GM21423 (cell line): ENCODE measurements around the gene THRB.

Source experiments
- ATAC-seq: cut with Tn5 transposase; IDR thresholded peaks from one replicate; pipeline ENCODE4 v1.9.1; 2021; ENCODE audit warnings: mild to moderate bottlenecking, moderate library complexity; ENCODE audit not compliant: unreplicated experiment

THRB gene

DNA sequence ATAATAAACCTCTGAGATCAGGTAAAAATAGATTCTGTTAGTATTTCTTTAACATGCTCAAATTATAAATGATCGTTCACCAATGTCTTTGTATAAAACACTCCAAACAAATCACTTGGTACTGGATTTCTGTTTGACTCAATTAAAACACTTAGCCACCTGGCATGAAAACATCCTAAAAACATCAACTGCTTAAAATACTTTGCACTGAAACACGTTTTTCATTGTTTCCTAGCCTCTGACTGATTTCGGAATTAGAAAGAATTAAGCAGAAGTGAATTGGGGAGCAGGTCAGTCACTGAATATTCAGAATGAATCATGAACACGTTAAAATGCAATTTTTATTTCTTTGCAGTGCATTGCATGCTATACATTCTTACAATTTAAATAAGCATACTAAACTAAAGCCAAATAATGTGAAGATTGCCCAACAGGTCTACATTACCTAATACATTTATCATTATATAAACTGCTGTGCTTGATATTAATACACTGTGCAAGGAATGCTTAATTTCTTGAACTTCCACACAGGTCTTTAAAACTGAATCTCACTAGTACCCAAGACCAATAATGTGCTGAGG lies 1.6 kb downstream of the THRB start:
- ATAC-seq = no peak

DNA sequence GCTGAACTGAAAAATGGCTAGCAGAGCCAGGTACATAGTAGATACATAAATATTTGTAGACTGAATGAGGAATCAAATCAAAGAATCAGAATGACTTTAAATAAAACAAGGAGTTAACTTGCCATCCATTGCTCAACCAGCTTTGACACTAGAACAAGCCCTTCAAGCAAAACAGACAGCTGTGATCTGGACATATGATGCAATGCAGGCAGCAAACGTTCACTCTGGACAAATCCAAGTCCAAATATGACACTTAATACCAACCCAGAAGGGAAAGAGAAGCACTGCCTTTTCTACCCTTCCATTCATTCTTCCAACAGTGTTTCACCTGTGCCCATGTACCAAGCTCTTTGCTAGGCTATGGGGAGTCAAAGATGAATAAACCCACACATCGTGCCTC lies 4.5 kb downstream of the THRB start:
- no peak for ATAC-seq

DNA sequence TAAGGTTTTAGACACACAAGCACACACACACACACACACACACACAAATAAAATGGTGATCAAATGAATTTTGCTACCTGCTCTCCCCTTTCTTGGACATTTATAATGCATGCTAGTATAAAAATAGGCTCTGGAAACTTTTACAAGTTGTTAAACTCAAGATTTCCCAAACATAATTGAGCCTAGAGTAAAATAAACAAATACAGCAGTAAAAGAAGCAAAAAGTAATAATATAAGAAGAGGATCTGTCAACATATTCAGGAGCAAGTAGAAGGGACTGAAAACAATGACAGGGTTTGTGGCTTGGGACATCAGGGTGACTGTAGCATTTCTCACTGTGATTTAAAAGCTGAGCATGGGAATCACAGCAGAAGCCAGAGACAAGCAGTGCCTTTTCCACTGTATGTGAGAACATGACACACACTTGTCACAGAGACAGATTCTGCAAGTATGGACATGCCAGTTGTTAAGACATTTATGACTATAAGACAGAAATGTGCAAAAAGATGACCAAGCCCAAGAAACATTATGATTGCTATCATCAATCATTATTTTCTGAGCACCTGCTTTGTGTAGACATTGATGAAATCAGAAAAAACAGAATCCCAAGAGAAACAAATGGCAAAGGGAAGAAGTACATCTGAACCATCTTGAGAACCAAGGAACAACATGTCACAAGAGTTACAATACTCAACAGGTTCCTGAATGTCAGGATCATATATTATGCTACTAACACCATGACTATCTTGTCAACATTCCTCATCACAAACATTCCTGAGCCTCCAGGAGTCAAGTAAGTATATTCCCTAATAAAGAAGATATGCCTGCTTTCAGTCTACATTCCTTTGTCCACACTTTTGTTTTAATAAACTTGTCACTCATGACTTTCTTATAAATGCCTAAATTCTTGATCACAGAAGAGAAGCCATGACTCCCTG lies 7.1 kb downstream of the THRB start:
- no peak for ATAC-seq

DNA sequence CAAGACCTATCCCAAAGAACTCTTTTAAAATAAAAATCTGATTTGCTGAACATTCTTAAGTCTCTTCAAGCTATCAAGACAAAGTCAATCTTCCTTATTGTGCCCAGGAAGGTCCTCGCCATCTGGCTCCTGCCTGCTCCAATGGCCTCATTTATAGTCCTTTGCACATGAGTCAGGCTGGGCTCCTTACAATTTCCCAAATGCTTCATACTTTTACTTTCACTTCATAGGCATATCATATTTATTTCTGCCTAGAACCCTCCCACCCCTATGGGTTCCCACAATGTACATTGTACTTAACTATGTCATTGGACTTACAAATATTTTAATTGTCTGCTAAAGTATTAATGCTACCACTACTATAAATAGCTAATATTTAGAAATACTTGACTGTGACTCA lies 9.1 kb downstream of the THRB start:
- ATAC-seq = no peak

DNA sequence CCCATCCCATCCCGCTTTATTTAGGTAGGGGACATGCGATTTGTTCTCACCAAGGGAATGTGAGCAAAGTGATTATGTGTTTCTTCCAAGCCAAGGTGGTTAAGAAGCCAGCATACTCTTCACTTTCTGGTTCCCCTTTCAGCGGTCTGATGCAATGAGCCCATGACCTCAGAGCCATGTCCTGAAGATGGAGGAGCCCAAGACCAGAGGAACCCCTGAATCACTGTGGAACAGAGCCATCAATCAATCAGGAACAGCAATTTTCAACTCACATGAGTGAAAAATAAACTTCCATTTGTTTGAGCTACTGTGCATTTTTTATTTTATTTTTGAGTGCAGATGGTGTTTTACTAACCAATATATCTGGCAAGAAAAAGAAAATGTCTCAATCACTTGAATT lies 10.8 kb downstream of the THRB start:
- ATAC-seq = no peak

DNA sequence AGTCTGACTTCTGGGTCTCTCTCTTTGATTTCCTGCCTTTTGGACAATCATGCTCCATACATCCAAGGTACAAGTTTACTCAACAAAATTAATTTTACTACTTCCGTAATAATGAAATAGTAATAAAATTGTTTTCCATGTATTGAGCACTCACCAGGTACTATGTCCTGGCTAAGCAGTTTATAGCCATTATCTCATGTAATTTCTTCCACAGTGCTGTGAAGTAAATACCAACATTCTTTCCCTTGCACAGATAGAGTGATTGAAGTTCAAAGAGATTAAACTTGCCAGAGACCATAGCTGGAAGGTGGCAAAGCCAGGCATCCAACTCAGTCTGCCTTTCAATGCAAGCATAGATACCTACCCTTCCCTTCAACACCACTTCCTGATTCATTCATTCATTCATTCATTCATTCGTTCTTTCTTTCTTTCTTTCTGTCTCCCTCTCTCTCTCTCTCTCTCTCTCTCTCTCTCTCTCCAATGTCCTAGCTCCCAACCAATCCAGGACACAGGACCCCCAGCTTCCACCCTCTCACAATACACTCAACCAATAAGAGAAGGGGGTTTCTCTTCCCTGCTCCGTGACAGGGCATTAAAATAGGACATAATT lies 12.4 kb downstream of the THRB start:
- no peak for ATAC-seq

DNA sequence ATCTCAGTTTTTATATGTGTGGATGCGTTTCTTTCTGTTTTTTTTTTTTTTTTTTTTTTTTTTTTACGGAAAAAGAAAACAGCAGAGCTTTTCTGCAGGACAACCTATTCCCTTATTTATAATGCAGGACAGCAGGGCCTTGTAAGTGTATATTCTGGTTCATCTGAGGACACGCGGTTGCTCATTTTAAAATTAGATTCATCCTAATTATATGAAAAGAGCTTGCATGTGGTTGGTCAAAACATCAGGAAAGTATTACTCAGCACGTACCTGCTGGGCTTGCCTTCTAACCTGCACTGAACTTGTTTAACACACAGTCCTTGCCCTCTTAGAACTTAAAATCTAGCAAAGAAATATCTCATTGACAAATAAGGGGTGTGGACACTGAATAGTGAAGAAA lies 13.5 kb downstream of the THRB start:
- no peak for ATAC-seq

DNA sequence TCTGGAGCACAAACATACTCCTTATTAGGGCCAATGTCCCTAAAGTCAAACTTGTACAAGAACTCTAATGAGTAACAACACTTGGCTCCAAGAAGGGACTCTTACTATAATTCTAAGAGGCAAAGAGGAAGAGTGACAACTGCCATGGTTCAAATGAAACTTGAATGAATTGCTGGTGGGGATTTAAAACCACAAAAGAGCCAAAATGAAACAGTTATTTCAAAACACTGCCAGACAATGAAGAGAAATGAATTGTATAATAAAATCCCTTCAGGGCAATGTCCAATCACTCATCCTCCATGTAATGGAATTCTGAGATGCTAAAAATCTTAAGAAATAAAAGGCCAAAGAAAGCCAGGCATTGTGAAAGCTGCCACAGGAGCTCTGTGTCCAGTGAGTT lies 14.2 kb downstream of the THRB start:
- no peak for ATAC-seq

DNA sequence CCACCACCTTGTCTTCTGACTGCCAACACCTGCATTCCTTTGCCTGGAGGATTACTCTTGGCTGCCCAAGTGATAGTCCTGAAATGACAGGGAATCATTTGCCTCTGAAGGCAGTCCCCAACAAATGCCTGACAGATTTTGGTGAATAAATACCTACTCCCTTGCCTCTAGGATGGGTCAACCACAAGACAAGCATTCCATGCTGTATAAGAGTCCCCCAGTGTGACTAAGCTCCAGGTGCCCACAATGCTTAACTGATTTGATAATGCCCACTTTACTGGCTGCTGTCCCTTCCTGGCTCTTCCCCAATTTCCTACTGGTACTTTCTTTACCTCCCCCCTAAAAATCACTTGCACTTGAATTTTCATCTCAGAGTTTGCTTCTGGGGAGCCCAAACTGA lies 14.8 kb downstream of the THRB start:
- ATAC-seq = no peak

DNA sequence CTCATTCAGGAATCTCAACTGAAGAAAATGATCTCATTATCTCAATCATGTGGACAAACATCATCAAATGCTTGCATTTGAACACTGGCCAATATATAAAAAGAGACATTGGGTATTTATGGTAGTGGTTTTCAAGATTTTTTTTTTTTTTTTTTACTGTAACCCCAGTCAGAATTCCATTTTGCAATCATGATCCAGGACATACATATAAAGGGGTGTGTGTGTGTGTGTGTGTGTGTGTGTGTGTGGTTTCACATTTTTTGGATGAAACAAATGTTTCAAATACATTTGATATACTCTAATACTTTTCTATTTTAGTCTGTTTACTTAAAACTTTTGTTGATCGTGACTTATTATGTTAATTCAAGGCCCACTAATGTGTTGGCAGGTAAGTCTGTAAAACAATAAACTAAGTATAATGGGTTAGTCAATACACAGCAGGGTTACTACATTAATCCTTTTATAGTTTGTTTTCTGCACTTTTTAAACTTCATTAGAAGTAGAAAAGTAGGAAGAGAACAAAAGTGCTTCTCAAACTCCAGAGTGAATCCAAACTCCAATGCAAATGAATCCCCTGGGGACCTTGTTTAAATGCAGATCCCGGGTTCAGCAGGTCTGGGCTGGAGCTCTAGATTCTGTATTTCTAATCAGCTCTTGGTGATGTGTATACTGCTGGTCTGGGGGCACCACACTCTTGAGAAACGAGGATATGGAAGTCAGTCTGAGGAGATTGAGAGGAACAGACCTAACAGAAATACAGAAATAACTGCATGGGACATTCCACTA lies 17.6 kb downstream of the THRB start:
- ATAC-seq = no peak

DNA sequence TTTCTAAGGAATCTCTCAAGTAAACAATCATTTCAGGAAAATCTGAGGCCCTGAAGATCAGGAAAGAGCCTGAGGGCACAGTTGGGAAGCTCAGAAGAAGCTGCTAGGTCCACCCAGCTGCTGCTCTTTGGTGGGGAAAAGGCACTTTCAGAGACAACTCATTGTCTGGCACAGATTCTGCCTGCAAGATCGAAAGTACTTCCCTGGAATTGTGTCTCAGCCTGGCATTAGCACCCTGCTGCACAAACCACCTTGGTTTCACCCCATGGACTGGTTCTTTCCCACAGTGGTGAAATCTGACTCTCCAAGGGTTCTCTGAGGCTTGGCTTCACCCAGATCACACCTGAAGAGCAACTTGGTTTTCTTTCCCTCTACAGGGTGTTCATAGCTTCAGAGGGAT lies 18.7 kb downstream of the THRB start:
- no peak for ATAC-seq

DNA sequence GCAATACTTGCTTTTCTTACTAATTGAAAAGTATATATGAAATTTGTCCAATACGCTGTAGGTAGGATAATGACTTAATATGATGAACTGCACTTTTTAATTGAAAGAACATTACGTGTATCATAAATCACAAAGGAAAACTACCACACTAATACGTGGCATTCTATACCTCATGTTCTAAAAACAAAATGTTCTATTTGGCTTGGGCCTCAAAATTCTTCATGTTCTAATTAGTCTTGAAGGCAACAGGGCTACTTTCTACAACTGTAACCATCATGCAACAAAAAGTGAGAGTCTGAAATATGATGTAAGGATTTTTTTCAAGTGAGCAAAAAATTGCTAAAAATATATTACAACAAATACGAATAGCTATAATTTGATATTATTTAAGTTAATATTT lies 19.8 kb downstream of the THRB start:
- ATAC-seq = no peak

DNA sequence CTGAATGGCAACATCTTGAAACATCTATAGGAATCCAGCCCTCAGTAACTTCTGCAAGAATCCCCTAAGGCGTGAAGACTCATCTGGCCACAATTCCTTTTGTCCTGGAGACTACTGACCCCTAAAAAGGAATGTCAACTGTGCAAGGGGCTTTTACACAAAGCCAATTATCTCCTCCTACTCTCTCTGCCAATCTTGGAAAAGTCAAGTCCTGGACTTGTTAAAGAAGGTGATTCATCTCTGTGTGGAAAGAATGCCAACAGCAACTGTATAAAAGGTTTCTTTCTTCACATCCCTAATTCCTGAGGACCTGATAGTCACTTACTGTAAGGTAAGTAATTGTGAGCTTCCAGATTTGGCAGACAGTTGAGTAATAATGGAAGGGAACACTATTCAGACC lies 22.3 kb downstream of the THRB start:
- no peak for ATAC-seq

DNA sequence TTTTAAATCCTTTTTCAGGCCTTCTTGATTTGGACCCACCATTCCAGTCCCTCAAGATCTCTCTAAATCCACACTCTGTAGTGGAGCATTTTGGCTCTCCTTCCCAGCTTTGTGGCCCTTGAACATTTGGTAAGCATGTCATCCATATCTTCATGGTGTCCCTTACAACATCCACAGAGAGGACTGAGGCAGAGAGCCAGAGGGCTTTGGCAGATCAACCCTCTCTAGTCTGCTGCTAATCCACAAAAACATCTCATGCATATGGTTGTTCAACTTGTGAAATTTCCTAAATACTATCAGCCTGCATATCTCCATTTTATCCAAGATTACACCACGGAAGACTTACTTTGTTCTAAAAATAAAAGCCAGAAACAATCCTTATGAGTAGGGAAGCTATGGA lies 23.2 kb downstream of the THRB start:
- no peak for ATAC-seq

DNA sequence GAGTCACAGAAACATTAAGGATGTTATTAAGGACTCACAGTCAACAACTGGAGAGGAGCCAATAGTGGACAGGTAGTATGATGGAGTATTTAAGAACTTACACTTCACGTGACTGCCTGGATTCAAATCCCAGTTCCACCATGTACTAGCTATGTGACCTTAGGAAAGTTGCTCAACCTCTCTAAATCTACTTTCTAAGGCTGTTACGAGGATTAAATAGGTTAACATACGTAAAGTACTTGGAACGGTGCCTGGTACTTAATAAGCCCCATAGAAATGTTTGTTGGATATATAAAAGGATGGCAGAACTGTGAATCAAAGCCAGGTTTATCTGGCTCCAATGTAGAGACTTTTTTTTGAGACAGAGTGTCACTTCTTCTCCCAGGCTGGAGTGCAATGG lies 24.4 kb downstream of the THRB start:
- no peak for ATAC-seq

DNA sequence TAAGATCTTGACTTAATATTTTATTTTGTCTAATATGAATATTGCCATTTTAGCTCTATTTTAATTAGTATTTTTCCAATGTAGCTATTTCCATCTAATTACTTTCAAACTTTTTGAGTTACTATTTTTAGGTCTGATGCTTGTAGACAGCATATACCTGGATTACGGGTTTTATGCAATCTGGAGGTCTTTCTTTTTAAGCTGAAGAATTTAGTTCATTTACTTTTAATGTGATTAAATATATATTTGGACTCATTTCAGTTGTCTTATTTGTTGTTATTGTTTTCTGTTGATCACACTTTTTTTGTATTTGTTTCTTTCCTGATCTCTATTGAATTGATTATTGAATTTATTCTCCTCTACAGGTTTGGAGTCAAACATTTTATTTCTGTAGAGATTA lies 30.3 kb downstream of the THRB start:
- ATAC-seq = no peak

DNA sequence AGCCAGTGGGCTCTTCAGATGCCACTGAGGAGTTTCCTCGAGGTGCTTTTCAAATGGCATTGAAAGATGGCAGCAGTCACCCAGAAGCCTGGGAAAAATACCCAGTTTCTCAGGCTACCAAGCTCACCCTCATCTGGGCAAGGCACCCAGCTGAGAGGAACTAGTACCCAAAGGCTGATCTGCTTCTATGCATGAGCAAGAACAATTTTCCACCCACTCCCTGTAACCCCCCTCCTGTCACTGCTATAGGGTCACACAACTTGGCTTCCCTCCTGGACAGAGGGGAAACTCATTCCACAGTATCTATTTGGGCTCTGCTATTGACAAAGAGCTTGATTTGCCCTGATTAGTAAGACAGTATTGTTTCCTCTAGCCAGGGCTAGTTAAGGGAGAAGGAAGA lies 31.9 kb downstream of the THRB start:
- no peak for ATAC-seq

DNA sequence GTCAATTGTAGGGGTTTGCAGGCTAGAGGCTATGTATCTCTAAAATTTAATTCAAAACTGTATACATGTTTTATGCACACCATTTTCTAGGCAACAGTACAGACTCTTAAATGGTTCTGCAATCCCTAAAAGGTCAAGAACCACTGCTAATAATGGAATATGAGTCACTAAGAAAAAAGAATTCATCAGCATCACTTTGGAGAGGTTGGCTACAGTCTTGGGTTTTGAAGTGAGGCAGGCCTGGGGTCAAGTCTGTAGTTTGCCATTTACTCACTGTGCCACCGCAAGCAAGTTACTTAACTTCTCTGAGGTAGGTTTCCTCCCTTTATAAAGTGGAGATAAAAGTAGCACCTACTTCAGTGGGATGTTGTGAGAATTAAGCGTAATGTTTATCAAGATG lies 33.7 kb downstream of the THRB start:
- ATAC-seq = no peak

DNA sequence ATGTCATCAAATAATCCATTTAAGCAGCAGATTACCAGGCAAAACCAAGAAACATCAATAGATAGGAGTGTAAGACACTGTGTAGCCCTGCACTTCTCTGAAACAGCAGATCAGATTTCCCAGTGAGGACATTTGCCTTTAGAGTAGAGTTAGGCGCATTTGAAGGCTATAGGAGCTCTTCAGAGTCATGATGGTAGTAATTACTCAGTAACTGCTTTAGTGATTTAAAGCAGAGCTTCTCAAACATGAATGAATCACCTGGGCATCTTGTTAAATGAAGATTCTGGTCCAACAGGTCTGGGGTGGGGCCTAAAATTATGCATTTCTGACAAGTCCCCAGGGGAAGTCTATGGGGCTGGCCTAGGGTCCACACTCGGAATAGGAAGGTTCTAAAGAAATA lies 36.9 kb downstream of the THRB start:
- no peak for ATAC-seq

DNA sequence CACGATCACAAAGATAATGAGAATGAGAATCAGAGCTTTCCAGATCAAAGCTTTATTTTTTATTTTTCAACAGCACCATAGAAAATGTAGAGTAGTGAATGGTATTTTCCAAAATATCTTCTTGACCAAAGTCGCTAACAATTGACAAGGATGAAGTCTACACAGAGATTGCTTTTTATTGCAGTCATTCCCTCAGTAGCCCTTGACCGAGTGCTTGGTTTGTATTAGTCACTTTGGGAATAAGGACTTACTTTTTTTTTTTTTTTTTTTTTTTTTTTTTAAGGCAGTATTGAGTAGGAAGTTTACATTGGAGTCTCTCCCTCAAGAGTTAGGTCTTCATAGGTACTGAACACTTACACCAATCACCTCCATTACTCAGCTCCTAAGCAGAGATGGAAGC lies 39.8 kb downstream of the THRB start:
- ATAC-seq = no peak

DNA sequence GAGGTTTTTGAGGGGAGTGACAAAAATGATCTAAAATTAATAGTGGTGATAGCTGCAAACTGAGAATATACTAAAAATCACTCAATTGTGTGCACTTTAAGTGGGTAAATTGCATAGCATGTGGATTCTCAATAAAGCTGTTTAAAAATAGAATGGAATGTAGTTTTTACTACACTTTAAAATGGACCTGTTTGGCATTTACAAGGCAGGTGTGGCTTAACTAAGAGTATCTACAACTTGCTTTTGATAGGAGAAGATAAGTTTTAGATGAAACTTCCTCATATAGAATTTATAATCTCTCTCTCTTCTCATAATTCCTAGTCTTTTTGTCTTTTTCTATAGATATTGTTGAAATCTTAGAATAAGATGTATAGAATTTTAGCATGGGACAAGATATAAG lies 40.3 kb downstream of the THRB start:
- no peak for ATAC-seq
